CD4-positive, alpha-beta T cell treated with Interleukin-15 for 1 hour (primary cell): Measurements from ENCODE around the gene CD5L.

ENCODE experiments used
- DNase-seq: peaks from one replicate; pipeline ENCODE4 v3.0.0-alpha.2; 2020

CD5L gene

GRCh38 chr1:157841708-157842107 is at the start of gene CD5L:
Gene CD5L (minus strand): TSS chr1:157841808. CDS start chr1:157841701, 107 bp downstream.
- no peak for DNase-seq

GRCh38 chr1:157882580-157882979 is 41.0 kb upstream of the CD5L start:
- no peak for DNase-seq

DNA sequence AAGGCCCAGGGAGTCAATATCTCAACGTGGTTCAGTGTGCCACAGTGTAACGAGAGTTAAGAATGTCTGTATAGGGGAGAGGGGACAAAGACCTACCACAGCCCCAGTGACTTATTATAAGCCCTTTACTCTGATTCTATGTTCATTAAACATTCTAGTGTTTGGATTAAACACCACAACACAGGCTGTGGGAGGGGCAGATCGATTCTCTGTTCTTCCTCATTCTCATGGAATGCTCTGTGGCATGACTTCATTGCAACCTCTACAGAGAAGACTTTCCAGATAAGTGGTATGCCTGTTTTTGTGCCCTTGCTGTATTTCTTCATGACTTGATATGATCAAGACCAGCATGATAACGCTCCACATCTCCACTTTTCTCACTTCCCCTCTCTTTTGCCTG is 39.0 kb upstream of the CD5L start:
- DNase-seq = no peak

GRCh38 chr1:157878059-157878458 is 36.5 kb upstream of the CD5L start:
- no peak for DNase-seq

GRCh38 chr1:157870490-157870889 is 28.9 kb upstream of the CD5L start:
- no peak for DNase-seq

DNA sequence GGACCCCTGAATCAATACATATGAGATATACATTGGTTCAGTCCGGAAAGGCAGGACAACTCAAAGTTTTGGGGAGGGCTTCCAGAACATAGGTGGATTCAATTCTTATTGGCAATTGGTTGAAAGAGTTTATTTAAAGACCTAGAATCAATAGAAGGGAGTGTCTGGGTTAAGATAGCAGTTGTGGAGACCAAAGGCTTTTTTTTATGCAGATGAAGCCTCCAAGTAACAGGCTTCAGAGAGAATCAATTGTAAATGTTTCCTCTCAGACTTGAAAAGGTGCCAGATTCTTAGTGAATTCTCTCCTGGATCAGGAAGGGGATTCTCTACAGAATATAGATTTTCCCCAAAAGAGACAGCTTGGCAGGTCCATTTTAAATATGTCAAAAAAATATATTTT is 27.0 kb upstream of the CD5L start:
- DNase-seq = no peak

- no peak for DNase-seq
These were observed 20.8 kb upstream of the CD5L start for GRCh38 chr1:157862114-157863070.

- no peak for DNase-seq
These were observed 14.9 kb upstream of the CD5L start for GRCh38 chr1:157856538-157856937.

DNA sequence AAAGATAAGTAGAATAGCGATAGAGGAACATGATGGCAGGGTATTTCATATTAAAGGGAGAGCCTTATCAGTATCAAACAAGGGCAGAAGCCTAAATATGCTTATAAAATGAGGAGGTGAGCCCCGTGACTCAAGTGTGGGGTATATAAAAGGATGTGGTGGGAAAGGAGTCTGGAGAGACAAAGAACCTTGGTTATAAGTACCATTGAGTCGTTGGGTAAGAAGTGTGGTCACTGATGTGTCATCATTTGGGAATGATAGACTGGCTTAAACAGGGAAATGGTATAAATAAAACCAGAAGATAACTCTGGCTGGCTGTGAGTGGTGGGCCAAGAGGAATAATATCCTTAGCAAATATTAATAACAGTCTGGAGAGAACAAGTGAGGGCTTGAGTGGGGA is 10.9 kb upstream of the CD5L start:
- DNase-seq = no peak

DNA sequence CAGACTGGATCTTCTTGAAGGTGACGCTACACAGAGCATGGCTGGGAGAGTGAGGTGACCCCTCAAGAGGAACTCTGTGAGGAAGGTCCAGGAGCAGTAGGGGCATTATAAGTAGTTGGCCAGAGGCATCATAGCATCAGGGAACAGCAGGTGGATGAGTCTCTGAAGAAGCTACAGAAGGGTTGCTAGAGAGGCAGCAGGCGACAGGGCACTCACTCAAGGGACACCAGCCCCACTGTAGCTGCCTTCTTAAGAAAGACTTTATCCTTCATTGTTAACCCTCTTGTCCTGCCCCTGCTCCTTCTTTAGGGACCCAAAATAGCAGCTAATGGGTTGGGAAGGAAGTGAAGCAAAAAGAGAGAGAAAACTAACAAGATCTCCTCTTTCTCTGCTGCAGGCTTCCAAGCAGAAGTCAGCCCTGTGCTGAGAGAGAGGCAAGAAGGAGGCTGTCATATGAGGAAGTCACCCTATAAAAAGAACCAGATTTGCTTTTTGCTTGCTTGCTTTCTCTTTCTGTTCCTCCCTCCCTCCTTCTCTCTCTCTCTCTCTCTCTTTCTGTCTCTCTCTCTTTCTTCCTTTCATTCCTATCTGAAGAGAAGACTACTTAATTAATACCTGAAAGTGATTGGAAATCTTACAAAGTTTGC is 7.7 kb upstream of the CD5L start:
- DNase-seq = no peak

- no peak for DNase-seq
These were observed 2.7 kb upstream of the CD5L start for GRCh38 chr1:157844089-157844830.

GRCh38 chr1:157842939-157843338 is 1.3 kb upstream of the CD5L start:
- DNase-seq = no peak

GRCh38 chr1:157838966-157839365 is 2.6 kb downstream of the CD5L start:
- DNase-seq = no peak

- DNase-seq = no peak
These were observed 7.2 kb downstream of the CD5L start for GRCh38 chr1:157834430-157834829.

DNA sequence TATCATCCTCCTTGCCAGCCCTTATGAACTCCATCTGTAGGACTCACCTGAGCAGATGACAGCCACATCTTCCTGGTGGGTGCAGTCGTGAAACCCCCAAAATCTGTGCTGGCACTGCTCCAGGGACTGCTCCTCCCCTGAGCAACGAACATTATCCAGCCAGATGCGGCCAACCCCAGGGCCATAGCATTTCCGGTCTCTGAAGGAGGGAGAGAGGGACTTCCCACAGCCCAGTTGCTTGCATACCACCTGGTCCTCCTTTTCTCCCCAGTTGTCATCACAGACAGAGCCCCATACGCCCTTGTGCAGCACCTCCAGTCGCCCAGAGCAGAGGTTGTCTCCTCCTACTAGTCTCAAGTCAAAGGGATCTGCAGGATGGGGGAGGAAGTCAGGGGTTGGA is 8.5 kb downstream of the CD5L start:
- DNase-seq = no peak

- no peak for DNase-seq
These were observed 9.5 kb downstream of the CD5L start for GRCh38 chr1:157831968-157832626.

- no peak for DNase-seq
These were observed 10.7 kb downstream of the CD5L start for GRCh38 chr1:157830887-157831286.

DNA sequence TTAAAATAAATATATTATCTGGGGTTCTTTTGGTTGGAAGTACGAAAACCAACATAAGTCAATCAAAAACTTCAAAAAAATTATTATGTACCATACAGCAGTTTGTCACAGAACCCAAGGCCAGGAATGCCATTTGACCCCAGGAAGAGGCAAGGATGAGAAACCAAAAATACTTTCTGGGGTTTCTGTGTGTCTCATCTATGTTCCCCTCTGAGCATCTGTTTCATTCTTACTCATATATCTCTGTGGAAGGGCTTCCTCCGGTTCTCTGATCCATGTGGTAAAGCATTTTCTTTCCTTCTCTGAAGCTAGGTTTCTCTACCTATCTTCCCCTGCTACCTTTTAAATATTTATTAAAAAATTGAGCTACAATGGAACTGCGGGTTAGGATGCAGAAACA is 11.9 kb downstream of the CD5L start:
- no peak for DNase-seq

GRCh38 chr1:157829210-157829609 is 12.4 kb downstream of the CD5L start:
- no peak for DNase-seq

- no peak for DNase-seq
These were observed 21.3 kb downstream of the CD5L start for GRCh38 chr1:157820299-157820698.

GRCh38 chr1:157819896-157820295 is 21.7 kb downstream of the CD5L start, which contains the start of gene FCRL1:
Gene FCRL1 (minus strand): TSS chr1:157820120. CDS start chr1:157820037, 83 bp downstream.
- DNase-seq = no peak

DNA sequence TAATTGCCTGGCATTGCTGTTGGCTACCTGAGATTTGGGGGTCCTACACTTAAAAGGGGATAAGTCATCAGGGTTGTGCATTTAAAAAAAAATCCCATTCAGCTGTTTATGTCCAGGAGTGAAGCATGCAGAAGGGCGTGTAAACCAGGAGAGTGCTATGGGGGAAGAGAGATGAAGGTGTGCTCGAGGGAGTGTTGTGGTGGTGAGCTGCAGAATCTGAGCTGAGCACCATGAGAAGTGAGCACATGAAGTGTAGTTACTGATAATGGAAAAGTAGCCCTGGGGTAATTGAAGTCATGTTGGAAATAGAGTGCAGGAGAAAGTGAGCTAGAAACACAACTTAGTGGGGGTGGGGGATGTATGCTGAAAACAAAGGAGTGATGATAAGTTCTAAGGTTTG is 22.4 kb downstream of the CD5L start:
- DNase-seq = no peak

DNA sequence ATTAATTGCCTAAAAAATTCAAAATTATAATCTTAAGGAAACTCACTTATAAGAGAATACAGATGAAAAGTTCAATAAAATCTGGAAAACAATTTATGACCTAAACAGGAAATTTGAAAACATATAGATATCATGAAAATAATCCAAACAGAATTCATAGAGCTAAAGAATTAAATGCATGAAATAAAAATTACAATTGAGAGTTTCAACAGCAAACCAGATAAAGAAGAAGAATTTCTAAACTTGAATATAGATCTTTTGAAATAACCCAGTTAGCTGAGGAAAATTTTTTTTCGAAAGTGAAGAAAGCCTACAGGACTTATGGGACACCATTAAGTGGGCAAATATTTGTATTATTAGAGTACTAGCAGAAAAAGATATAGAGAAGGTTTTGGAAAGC is 28.3 kb downstream of the CD5L start:
- no peak for DNase-seq
